Ishikawa (cell line): ENCODE measurements around the gene HEY2.

Experiments used
- CEBPB ChIP-seq: IDR thresholded peaks from 2 replicates; pipeline ENCODE4 v1.6.1; 2012
- CREB1 ChIP-seq: IDR thresholded peaks from 2 replicates; pipeline ENCODE4 v1.6.1; 2012; ENCODE audit warnings: low read depth
- EGR1 ChIP-seq: IDR thresholded peaks from 2 replicates; pipeline ENCODE4 v1.6.1; 2012
- EP300 ChIP-seq: IDR thresholded peaks from 2 replicates; pipeline ENCODE4 v1.6.1; 2012; ENCODE audit warnings: borderline replicate concordance
- FOXM1 ChIP-seq: IDR thresholded peaks from 2 replicates; pipeline ENCODE4 v1.6.1; 2012; ENCODE audit warnings: low read depth, borderline replicate concordance
- NFIC ChIP-seq: IDR thresholded peaks from 2 replicates; pipeline ENCODE4 v1.6.1; 2012
- RAD21 ChIP-seq: IDR thresholded peaks from 2 replicates; pipeline ENCODE4 v1.6.1; 2012; ENCODE audit warnings: low read depth
- TAF1 ChIP-seq: IDR thresholded peaks from 2 replicates; pipeline ENCODE4 v1.6.1; 2012; ENCODE audit warnings: low read depth, mild to moderate bottlenecking
- TCF12 ChIP-seq: IDR thresholded peaks from 2 replicates; pipeline ENCODE4 v1.6.1; 2012; ENCODE audit warnings: low read depth
- TEAD4 ChIP-seq: IDR thresholded peaks from 2 replicates; pipeline ENCODE4 v1.6.1; 2012
- YY1 ChIP-seq: IDR thresholded peaks from 2 replicates; pipeline ENCODE4 v1.6.1; 2012; ENCODE audit warnings: low read depth
- ZBTB7A ChIP-seq: IDR thresholded peaks from 2 replicates; pipeline ENCODE4 v1.6.1; 2012; ENCODE audit warnings: low read depth
- TF ChIP-seq, protein P1 (sequence below): IDR thresholded peaks from 2 replicates; pipeline ENCODE4 v1.6.1; 2012
- TF ChIP-seq, protein P2 (sequence below): IDR thresholded peaks from 2 replicates; pipeline ENCODE4 v1.6.1; 2012; ENCODE audit warnings: low read depth, mild to moderate bottlenecking
- TF ChIP-seq, protein P3 (sequence below): IDR thresholded peaks from 2 replicates; pipeline ENCODE4 v1.6.1; 2012

HEY2 gene

DNA sequence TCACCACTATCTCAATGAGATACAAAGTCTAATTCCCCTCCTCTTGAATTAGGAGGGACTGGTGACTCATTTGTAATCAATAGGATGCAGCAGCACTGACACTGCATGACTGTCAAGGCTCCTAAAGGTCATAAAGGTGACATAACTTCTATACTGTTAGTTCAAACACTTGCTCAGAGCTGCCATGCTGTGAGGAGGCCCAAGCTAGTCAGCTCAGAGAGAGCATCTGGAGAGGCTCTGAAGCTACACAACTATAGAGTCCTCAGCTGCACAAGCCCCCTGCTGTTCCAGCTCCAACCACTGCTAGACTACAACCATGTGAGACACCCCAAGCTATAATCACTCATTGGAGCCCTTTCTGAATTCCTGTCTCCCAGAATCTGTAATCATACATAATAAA lies 17.0 kb upstream of the HEY2 start:
- TF ChIP-seq, protein P1, sequence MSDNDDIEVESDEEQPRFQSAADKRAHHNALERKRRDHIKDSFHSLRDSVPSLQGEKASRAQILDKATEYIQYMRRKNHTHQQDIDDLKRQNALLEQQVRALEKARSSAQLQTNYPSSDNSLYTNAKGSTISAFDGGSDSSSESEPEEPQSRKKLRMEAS = no peak
- no peak for TF ChIP-seq CREB1
- TF ChIP-seq, protein P2, sequence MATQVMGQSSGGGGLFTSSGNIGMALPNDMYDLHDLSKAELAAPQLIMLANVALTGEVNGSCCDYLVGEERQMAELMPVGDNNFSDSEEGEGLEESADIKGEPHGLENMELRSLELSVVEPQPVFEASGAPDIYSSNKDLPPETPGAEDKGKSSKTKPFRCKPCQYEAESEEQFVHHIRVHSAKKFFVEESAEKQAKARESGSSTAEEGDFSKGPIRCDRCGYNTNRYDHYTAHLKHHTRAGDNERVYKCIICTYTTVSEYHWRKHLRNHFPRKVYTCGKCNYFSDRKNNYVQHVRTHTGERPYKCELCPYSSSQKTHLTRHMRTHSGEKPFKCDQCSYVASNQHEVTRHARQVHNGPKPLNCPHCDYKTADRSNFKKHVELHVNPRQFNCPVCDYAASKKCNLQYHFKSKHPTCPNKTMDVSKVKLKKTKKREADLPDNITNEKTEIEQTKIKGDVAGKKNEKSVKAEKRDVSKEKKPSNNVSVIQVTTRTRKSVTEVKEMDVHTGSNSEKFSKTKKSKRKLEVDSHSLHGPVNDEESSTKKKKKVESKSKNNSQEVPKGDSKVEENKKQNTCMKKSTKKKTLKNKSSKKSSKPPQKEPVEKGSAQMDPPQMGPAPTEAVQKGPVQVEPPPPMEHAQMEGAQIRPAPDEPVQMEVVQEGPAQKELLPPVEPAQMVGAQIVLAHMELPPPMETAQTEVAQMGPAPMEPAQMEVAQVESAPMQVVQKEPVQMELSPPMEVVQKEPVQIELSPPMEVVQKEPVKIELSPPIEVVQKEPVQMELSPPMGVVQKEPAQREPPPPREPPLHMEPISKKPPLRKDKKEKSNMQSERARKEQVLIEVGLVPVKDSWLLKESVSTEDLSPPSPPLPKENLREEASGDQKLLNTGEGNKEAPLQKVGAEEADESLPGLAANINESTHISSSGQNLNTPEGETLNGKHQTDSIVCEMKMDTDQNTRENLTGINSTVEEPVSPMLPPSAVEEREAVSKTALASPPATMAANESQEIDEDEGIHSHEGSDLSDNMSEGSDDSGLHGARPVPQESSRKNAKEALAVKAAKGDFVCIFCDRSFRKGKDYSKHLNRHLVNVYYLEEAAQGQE = no peak
- TF ChIP-seq TAF1 = no peak
- TF ChIP-seq CEBPB = no peak
- no peak for TF ChIP-seq NFIC
- TF ChIP-seq, protein P3, sequence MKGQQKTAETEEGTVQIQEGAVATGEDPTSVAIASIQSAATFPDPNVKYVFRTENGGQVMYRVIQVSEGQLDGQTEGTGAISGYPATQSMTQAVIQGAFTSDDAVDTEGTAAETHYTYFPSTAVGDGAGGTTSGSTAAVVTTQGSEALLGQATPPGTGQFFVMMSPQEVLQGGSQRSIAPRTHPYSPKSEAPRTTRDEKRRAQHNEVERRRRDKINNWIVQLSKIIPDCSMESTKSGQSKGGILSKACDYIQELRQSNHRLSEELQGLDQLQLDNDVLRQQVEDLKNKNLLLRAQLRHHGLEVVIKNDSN = no peak
- TF ChIP-seq RAD21 = no peak
- no peak for TF ChIP-seq ZBTB7A
- no peak for TF ChIP-seq EGR1
- no peak for TF ChIP-seq TEAD4
- no peak for TF ChIP-seq FOXM1
- TF ChIP-seq YY1 = no peak
- TF ChIP-seq EP300 = no peak
- no peak for TF ChIP-seq TCF12

GRCh38 chr6:125733516-125734300 lies 15.7 kb upstream of the HEY2 start:
- TF ChIP-seq EP300 = no peak
- no peak for TF ChIP-seq CREB1
- no peak for TF ChIP-seq TEAD4
- TF ChIP-seq EGR1 = no peak
- no peak for TF ChIP-seq ZBTB7A
- TF ChIP-seq, protein P1 = no peak
- no peak for TF ChIP-seq TCF12
- no peak for TF ChIP-seq RAD21
- TF ChIP-seq, protein P2 = no peak
- no peak for TF ChIP-seq FOXM1
- no peak for TF ChIP-seq YY1
- TF ChIP-seq NFIC = no peak
- TF ChIP-seq, protein P3 = no peak
- TF ChIP-seq CEBPB = no peak
- no peak for TF ChIP-seq TAF1

DNA sequence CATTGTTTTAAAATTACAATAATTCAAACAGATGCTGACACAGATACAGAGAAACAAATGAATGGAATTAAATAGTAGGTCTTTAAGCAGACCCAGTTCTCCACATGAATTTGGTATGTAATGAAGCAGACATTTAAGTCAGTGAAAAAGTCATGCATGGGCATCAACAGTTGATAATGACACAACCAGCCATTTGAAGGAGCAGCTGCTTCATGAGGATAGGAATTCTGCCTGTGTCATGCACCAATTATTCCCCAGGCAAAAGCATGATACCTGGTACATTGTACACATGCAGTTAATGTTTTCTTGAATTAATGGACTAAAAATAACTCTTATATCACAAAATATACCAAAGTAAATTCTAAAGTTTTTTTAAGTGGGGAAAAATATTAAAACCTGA lies 11.2 kb upstream of the HEY2 start:
- no peak for TF ChIP-seq FOXM1
- no peak for TF ChIP-seq TAF1
- TF ChIP-seq RAD21 = no peak
- TF ChIP-seq CREB1 = no peak
- TF ChIP-seq ZBTB7A = no peak
- no peak for TF ChIP-seq CEBPB
- no peak for TF ChIP-seq NFIC
- TF ChIP-seq, protein P1 = no peak
- no peak for TF ChIP-seq EP300
- no peak for TF ChIP-seq YY1
- TF ChIP-seq TCF12 = no peak
- no peak for TF ChIP-seq EGR1
- TF ChIP-seq, protein P2 = no peak
- TF ChIP-seq, protein P3 = no peak
- TF ChIP-seq TEAD4 = no peak
